ENCODE results near the gene DSCAML1. TPM values are rescaled to one million over a fixed set of nuclear protein-coding genes. Genes with fewer than 3 reads are reported as not detected.

The DSCAML1 gene
- total RNA-seq, 1 donor from 2014 or later: 6.1 TPM

DNA sequence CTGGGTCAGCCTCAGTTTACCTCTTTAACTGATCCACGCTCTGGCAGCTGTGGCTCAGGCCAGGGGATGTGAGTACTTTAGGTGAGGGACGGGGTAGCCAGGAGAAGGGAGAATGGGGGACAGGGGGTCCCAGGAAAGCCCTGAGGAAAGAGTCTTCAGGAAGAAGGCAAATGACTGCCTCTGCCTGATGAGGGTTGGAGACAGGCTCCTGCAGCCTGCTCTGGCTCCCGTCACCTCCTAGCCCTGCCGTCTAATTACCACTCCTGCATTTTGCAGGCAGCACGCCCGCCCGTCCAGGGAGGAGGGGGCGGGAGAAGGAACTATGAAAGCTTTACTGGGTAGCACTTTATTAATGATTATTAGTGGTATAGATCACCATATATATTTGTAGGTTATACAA is 352.8 kb downstream of the DSCAML1 start:
- FAIRE-seq (no peak), DNase-seq (ENCODE audit: low spot score in 2 of 2) (no peak)

DNA sequence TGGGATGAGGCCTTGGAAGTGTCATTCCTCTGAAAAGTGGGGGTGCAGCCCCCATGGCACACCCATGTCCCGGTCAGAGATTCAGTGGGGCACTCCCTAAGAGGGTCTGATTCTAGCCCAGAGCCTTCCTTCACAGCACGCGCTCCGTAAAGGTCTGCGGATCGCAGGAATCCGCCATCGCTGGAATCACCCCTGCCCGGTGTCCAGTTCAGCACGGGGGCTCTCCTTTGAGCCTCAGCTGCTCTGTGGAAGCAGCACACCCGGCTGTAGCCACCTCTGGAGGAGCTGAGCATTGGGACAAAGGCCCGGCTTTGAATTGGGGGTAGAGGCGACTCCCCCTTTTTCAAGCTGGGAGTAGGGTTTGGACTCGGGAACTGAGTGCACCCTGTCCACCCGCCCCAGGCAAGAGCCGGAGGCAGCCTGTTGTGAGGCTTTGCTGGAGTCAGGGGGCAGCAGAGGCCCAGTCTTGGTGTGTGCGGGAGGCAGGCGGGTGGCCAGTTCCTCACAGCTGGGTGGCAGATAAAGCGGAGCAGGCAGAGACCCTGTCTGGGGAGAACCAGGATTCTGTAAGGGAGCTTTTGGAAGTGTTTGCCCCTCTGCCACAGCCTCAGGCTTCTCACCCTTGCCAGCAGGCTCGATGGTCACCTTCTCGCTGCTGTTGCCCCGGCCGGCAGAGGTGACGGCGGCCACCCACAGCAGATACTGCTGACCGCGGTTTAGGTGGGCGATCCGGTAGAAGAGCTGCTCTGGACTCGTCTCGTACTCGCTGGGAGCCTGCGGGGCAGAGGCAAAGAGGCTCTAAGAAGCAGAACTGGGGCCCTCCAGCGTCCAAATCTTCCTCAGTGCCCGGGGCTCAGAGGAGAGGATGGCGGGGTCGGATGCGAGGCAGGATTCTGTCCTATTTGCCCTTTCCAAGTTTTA is 353.5 kb downstream of the DSCAML1 start:
- peak; percentile 64 to 79 for DNase-seq (ENCODE audit: low spot score in 2 of 2)
- no peak for FAIRE-seq

DNA sequence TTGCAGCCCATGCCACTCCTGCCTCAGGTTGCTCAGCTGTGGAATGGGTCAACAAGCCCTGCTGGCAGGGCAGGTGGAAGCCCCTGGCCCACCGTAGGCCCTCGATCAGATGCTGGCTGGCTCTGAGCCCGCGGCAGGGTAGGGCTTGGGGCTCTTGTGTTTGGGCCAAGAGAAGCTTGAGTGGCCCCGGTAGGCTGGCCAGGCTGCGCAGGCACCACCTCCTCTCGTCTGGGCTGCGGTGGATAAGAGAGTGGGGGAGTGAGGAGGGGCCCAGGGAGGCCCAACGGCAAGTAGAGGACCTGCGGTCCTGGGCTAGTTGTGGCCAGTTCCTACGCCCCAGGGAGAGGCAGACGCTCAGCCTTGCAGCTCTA is 354.2 kb downstream of the DSCAML1 start:
- DNase-seq (ENCODE audit: low spot score in 2 of 2) (no peak), FAIRE-seq (no peak)

DNA sequence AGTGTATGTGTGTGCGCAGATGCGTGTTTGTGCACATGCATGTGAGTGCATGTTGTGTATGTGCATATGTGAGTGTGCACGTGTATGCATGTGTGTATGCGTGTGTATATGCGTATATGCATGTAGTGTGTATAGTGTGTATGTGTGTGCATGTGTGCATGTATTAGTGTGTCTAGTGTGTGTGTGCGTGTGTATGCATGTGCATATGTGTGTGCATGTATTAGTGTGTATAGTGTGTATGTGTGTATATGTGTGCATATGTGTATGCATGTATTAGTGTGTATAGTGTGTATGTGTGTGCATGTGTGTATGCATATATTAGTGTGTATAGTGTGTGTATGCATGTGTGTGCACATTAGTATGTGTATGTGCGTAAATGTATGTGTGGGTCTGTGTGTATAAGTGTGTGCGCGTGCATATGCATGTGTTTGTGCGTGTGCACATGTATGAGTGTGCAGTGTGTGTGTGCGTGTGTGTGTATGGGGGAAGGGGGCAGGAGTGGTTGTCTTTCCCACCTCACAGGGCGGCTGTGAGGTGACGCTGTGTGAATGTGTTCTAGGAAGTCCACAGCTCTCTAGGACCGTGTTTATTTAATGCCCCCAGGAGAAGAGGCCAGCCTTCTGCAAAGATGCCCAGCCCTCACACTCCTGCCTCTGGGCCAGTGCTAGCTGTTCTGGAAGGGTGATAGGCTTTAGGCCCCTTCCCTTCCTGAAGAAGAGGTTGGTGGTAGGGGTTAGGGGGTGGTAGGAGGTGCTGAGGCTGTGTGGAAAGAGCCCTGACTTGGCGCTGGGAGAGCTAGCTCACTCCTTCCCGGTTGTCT is 354.8 kb downstream of the DSCAML1 start:
- FAIRE-seq: no peak
- DNase-seq (ENCODE audit: low spot score in 2 of 2): no peak

DNA sequence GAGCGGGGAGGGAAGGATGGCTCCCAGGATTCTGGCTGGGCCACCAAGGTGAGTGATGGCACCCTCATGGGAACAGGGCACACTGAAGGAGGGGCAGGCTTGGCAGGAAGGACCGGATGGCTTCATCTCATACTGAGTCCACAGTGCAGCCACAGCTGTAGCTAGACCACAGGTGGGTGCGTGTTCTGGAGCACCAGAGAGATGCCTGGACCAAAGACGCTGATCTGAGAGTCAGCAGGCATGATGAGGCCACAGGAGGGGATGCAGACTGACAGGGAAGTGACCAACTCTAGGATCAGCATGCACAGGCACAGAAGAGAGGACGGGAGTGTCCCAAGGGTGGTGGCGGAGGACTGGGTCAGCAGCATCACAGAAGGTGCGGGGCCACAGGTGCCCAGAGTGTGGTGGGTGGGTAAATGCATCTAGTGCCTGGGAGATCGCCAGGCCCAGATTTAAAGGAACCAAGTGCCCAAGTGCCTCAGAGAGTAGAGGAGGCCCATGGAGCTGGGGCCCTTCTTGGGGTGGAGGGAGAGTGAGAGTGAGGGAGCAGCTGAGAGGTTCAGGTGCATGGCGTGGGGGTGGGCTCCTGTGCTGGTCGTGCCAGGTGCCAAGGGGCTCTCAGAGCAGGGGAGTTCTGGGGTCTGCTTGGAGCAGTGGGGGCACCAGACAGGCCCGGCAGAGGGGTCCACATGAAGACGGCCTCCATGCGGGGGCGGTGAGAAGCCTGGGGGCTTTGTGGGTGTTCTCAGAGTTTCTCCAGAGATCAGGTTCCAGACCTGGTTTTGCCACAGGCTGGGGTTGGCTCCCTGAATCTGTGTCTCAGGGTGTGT is 355.7 kb downstream of the DSCAML1 start:
- DNase-seq (ENCODE audit: low spot score in 2 of 2): no peak

DNA sequence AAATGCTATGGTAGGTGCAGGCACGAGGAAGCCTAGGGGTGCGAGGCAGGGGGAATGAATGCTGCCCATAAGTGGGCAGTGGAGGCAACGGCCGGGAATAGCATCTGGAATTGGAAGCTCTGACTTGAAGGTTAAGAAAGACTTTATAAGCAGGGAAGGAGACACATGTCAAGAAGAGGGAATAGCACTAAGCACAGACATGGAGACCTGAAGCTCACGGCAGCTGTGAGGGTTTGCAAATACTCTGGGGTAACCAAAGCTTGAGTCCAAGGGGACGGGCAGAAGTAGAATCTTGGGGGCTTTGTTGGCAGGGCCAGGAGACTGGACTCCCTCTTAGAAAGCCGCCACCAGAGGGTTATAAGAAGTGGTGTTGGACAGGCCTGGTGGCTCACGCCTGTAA is 356.8 kb downstream of the DSCAML1 start:
- FAIRE-seq (no peak), DNase-seq (ENCODE audit: low spot score in 2 of 2) (no peak)

More for the DNA sequence above, 355.7 kb downstream of the DSCAML1 start:
- no peak for FAIRE-seq

DNA sequence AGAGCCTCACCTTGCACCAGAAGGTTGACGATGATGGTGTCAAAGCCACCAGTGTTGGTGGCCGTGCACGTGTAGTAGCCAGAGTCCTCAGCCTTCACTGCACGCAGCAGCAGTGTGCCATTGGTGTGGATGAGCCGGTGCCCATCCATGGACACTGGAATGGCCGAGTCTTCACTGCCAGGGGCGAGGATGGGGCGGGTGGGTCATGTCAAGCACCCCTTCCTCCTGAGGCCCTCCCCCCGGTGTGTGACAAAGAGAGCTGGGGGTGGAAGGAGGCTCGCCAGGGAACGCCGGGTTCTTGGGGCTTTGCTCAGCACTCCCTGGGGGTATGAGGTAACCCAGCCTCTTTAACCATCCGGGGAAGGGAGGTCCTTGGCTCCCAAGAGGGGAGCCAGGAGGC is 357.8 kb downstream of the DSCAML1 start:
- no peak for DNase-seq (ENCODE audit: low spot score in 2 of 2)
- FAIRE-seq: no peak

DNA sequence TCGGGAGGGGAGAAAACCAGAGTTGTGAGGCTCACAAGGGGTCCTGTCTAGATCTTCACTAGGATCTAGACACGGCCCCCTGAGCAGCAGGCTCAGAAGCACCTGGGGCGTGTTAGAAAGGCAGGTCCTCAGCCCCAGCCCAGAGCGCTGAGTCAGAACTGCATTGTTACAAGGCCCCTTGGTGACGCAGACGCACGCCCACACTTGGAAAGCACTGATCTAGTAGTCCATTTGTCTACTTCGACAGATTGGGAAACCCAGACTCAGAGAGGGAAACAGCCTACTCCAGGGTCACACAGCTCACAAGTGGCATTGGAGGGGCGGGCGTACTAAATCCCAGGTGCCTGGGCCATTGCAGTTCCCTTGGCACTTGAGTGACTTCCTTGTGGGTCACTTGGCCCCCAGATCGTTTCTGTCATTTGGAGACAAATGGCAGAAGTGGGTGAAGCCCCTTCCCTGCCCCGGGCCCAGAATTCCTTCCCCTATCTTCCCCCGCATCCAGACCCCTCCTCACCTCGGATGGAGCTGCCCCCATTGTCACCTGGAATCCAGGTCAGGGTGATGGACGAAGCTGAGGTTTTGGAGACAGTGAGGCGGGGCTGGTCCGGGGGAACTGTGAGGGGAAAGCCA is 358.5 kb downstream of the DSCAML1 start:
- FAIRE-seq: no peak

DNA sequence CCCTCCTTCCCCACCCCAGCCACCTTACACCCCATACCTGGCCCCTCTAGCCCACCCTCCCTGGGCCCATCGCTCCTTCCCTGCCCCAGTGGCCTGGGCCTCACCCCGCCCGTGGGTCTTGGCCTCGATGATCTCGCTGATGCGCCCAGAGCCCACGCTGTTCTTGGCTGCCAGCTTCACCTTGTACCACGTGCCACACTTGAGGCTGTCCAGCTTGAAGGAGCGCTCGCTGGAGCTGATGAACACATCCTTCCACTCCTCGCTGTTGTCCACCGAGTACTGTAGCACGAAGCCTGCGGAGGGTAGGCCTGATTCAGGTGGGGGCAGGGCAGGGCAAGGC is 359.3 kb downstream of the DSCAML1 start:
- no peak for FAIRE-seq
- no peak for DNase-seq (ENCODE audit: low spot score in 2 of 2)

More for the DNA sequence above, 358.5 kb downstream of the DSCAML1 start:
- DNase-seq (ENCODE audit: low spot score in 2 of 2): no peak

DNA sequence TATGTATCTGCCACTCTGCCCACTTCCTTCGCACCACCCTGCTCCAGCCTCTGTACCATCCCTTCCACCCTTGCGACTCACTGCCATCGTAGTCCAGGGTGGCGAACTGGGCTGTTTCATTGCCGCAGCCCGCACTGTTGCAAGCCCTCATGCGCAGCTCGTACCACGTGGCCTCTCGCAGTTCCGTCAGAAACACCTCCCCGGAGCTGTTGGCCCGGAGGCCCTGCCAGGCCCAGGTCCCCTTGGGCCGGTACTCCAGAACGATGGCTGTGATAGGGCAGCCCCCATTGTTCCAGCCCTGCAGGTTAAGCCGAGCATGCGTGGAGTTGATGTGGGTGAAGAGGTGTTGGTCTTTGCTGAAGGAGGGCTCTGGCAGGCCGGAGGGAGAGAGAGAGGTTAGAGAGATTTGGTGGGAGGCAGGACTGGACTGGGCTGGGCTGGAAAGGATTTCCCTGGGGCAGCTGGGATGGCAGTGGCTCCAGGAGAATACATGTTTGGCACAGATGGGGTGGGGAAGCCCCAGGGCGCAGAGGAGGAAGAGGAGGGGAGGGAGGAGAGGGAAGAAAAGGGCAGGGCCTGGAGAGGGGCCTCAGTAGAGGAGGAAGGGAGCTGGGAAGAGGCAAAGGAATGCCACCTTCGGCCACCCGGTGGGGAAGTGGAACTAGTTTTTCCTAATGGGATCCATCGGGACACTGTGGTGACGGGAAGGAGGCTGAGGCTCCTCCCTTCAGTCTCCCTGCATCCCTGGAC is 359.8 kb downstream of the DSCAML1 start:
- FAIRE-seq (no peak), DNase-seq (ENCODE audit: low spot score in 2 of 2) (no peak)

DNA sequence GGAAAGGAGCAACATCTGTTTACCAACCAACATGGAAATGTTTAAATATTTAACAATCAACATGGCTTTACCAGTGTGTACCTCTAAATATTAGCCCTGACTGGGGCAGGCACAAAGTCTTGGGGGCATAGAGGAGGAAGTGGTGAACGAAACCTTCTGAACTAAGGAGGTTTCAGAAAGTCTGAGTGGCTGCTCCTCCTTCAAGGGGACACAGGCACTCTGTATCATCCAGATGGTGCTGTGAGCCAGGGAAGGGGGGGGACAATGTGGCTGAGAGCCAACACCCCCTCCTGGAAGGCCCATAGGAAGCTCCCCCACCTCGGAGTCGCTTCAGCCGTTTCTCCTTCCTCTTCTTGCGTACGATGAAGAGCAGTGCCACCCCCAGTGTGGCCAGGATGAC is 361.7 kb downstream of the DSCAML1 start:
- no peak for DNase-seq (ENCODE audit: low spot score in 2 of 2)
- no peak for FAIRE-seq

DNA sequence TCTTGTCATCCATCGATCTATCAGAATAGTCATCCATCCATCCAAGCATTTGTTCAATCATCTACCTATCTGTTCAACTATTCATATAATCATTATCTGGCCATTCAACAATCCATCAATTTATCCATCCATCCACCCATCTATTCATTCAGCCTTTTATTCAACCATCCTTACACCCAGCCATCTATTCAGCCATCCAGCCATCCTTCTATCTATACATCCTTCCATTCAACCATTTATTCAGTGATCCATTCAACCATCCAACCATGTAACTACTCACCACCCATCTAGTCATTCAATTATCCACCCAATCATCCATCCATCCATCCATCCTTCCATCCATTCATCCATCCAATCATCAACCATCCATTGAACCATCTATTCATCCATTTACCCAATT is 362.5 kb downstream of the DSCAML1 start:
- DNase-seq (ENCODE audit: low spot score in 2 of 2): no peak
- no peak for FAIRE-seq

DNA sequence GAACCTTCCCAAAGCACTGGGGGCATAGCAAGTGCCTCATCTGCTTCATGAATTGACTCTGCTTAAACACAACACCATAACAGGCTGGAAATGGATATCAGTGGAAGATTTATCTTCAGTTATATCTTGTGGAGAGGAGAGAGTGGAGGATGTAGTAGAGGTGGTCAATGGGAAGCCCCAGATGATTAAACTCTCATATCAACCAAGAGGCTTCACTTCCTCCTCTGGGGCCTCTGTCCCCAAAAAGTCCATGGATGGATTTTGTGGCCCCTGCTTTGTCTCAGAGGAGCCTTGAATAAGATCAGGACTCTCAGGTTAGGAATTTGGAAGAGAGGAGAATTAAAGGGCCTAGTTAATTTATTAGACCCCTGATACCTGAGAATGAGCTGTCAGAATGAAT is 363.3 kb downstream of the DSCAML1 start:
- DNase-seq (ENCODE audit: low spot score in 2 of 2) (no peak), FAIRE-seq (no peak)

DNA sequence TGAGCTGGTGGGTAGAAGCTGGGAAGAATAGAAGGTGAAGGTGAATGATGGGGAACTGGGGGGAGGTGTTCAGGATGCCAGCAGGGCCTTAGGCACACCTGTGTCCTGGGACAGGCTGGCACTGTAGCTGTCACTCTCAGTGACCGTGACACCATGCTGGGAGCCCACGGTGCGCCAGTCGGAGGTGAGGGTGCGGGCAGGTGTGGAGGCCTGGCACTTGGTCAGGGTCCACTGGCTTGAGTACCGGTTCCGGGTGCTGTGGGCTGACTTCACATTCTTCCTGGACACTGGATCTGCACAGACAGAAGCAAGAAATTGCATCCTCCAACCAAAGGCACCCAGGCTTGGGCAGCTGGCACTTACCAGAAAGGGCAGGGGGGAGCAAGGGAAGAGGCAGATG is 365.6 kb downstream of the DSCAML1 start:
- no peak for DNase-seq (ENCODE audit: low spot score in 2 of 2)

DNA sequence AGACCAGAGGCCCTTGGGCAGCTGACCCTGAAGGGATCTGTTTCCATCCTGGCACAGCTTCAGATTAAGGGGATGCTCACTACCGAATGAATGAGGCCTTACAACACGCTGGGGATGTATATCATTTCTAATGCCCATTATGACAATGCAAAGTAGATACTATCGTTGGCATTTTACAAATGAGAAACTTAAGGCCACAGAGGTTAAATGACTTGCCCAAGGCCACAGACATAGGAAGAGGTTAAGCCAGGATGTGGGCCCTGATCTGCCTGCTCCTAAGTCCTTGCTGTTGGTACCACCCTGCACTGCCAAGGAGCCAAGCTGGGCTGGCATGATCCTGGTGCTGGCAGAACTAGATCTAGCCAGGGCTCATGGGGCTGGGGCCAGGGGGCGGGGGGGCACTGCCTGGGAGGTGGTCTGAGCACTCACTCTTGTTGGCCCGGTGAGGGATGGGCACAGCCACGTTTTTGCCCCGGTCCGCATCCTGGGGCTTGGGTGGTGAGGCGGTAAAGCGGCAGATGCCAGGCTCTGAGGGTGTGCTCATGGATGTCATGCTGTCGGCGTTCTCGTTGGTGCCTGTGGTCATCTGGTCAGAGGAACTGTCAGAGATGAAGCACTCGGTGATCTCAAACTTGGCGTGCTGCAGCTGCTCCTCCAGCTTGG is 366.6 kb downstream of the DSCAML1 start:
- FAIRE-seq (no peak), DNase-seq (ENCODE audit: low spot score in 2 of 2) (no peak)

More for the DNA sequence above, 365.6 kb downstream of the DSCAML1 start:
- FAIRE-seq: no peak

DNA sequence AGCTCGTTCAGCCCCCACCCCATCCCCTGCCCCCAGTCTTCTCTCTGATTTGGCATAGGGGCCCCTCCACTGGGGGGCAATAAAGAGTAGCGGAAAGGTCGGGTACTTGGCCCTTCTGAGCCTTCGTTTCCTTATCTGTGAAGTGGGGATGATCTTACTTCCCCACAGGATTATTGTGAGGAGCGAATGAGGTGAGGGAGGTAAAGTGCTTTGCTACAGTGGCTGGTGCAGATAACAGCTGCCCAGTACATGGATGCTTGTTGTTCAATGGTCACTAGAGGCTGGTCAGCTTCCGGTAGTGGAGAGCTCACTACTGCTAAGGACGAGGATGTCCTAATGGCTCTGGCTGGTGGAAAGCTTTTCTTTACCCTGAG is 368.2 kb downstream of the DSCAML1 start:
- DNase-seq (ENCODE audit: low spot score in 2 of 2) (no peak), FAIRE-seq (no peak)

DNA sequence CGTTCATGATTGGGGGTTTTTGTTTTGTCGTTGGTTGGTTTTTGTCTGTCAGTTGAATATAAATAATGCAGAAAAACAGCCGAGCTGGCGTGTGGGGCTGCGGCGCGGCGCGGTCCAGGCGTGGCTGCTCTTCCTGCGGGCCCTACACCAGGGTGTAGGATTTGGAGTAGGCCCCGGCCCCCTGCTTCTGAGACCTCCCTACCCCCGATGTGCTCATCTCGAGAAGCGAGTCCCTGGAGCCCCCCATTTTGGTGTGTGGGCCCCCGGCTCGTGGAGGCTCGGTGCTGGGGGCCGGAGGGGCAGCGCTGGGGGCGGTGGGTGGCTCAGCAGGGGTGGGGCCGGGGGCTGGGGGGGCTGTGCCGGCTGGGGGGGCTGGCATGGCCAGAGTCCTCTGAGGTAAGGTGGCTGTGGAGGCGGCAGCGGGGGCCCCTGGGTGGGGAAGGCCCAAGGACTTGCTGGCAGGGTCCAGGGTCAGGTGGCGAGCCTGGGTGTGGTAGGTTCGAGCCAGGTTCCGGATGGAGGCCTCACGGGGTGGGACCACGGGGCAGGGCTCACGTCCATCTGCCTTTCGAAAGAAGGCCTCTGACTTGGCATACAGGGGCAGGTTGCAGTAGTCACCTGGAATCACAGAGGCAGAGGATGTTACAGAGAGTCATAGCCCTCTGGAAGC is 368.7 kb downstream of the DSCAML1 start:
- FAIRE-seq (no peak), DNase-seq (ENCODE audit: low spot score in 2 of 2) (no peak)

DNA sequence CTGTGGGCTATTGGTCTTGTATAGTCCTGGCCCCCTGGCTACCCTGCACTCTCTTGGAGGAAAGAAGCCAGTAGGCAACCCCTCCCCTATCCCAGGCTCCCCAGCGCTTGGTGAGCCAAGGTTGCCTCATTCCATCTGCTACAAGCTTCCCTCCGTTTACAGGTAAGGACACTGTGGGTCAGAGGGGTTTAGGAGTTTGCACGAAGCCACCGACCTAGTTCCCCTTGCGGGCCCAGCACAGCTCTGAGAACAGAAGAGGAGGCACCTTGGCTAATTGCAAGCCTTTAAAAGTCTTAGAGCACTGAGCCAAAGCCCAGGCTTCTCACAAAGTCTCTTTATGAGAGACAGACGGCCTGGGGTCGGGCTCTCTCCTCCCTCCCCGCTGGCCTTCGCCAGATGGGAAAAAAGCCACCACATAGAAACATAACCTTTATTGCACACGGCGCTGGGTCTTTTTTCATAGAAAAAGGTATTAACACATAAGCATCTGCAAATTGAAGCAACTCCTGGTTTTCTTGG is 369.6 kb downstream of the DSCAML1 start:
- FAIRE-seq (no peak), DNase-seq (ENCODE audit: low spot score in 2 of 2) (no peak)
